GM19099 (cell line): ENCODE results near the gene GTF2B.

Experiments used
- POLR2A ChIP-seq: IDR thresholded peaks from 3 replicates; pipeline ENCODE4 v1.6.1; 2011; ENCODE audit warnings: low read depth; ENCODE audit not compliant: insufficient read length; ENCODE audit errors: extremely low read depth

GTF2B gene, protein sequence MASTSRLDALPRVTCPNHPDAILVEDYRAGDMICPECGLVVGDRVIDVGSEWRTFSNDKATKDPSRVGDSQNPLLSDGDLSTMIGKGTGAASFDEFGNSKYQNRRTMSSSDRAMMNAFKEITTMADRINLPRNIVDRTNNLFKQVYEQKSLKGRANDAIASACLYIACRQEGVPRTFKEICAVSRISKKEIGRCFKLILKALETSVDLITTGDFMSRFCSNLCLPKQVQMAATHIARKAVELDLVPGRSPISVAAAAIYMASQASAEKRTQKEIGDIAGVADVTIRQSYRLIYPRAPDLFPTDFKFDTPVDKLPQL

DNA sequence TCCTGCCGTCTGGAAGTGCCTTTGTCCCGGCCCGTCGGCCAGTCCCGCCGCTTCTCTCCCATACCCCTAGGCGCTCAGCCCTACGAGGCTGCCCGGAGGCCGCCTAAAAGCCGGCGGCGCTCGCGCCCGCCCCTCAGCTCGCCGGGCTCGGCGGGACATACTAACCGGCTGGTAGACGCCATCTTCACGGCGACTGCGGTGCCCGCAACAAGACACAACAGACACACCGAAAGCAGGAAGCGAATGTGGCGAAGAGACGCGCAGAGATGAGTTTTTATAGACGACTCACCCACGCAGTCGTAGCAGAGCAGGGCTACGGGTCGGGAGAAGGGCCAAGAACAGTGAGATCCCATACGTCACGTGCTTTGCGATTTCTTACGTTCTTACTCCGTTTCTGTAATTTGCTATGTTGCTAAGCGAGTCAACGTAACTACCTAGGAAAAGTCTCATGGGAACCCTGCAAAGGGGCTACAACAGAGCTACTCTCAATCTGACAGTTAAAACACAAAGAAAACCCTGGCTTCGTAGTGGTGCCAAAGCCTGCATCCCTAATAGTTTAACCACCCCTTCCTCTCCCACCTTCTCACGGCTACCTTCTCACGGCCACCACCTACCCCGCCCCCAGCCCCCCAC is at the start of gene GTF2B:
TSS of gene GTF2B (minus strand) at position 250 of the 633 bp plus-strand sequence. CDS start at position 182, 68 bp downstream.
- TF ChIP-seq POLR2A = peak; percentile 99

DNA sequence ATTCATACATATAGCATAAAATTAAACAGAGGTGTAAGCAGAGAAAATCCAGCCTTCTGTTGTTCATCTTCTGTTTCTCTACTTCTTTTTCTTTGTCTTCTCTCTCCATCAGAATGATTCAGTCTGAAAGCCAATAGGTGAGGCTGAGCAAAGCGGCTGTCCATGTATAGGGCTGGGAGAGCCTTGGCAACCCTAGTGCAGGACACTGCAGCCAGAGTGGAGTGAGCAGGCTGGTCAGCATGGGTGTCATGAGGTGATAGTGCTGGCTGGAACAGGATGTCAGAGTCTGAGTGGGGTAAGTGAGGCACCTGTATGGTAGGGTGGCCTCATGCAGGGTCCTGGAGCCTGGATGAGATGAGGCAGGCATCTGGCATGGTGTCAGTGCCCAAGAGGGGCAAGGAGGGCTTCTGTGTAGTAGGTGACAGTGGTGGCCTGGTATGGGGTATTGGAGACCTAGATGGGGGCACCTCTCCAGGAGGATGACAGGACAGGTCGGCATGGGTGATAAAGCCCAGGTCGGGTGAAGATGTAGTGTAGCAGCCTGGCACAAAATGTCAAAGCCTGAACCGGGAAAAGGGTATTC is 45.5 kb upstream of the GTF2B start:
- no peak for TF ChIP-seq POLR2A

DNA sequence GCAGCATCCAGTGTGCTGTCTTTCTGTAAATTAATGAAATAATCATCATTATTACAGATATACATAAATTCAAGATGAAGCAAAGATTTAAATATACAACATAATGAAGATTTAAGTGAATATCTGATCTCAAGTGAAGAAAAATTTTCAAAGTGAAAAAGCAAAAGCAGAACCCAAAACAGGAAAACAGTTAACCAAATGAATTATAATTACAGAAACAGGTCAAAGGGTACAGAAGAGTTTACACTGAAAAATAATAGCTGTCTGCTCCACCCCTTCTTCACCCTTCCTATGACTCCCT is 44.8 kb upstream of the GTF2B start:
- TF ChIP-seq POLR2A = no peak

DNA sequence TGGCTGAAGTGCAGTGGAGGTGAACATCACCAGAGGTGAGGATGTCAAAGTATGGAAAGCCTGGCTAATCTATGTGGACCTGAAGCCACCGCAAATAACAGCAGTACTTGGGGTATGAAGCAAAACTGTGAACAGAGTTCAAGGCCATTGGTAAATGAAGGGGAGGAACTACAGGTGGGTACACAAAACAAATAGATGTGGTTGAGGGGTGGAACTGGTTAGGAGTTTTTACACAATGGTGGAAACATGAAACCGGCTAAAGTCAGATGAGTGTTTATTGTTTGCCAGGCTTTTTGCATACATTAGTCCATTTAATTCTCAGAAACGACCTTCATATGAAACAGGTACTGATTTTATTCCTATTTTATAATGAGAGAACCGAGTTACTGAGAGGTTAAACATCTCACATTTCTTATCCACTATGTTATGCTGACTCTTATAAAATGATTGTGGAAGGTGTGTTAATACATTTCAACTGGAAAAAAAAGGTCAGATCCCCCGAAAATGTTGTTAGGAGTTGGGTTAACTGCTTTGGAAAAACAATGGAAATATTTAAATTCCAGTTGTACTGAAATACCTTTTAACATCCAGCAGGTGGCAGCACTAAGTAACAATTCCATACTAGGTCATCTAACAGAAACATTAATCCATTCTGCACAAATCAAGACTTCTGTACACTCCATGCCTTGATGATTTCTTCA is 44.3 kb upstream of the GTF2B start:
- TF ChIP-seq POLR2A = no peak

DNA sequence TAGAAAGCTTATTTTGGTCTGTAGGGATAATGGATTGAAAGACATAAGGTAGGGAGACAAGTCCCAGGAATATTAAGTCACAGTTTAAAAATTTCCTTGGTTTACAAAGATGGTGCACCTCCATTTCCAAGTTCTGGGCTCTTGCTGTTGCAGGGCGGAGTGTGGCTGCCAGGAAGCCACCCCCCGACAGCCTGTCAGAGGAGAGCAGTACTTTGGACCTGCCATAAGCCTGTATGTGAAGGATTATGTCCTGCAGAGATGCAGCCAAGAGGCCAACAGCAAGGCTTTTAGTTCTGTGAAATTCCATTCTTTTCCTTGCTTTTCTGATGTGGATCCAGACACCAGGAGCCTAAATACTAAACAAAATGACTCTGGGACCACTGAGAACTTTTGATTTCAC is 31.9 kb upstream of the GTF2B start:
- TF ChIP-seq POLR2A = no peak

DNA sequence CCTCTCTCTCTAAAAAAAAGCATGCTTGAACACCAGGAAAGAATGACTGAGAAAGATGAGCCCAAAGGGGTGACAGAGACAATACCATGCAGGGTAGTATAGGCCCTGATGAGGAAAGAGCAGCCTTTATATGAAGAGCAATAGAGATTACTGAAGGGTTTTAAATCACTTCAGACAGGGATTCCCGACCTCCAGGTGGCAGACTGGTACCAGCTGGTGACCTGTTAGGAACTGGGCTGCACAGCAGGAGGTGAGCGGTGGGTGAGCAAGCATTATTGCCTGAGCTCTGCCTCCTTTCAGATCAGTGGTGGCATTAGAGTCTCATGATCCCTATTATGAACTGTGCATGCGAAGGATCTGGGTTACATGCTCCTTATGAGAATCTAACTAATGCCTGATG is 30.8 kb upstream of the GTF2B start:
- no peak for TF ChIP-seq POLR2A

DNA sequence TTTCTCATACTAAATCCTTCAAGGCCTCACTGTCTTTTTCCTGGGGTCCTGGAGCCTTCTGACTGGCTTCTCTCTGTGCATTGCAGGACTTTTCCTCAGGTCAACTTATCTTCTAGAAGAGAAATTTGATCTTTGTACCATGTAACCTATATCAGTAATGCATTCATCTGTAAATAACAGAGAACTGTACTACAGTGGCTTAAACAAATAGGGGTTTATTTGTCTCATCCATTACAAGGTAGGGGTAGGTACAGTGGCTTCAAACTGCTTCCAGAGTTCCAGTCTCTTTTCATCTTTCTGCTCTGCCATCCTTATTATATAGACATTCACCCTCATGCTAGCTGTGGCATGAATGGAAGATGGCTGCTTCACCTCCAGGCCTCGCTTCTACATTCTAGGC is 29.5 kb upstream of the GTF2B start:
- no peak for TF ChIP-seq POLR2A

DNA sequence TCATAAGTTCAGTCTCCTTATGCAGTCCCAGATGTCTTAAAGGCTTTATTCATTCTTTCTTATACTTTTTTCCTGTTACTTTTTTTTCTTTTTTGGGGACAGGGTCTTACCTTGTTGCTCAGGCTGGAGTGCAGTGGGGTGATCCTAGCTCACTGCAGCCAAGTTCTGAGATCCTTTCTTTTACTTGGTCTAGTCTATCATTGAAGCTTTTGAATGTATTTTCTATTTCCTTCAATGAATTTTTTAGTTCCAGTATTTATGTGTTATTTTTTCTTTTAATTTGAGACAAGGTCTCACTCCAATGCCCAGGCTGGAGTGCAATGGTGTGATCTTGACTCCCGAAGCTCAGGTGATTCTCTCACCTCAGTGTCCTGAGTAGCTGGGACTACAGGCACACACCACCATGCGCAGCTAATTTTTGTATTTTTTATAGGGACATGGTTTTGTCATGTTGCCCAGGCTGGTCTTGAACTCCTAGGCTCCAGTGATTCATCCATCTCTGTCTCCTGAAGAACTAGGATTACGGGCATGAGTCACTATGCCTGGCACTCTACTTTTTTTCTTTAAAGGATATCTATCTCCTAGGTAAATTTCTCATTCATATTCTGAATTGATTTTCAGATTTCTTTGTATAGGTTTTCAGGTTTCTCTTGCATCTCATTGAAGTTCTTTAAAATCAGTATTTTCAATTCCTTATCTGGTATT is 26.1 kb upstream of the GTF2B start:
- TF ChIP-seq POLR2A = no peak

DNA sequence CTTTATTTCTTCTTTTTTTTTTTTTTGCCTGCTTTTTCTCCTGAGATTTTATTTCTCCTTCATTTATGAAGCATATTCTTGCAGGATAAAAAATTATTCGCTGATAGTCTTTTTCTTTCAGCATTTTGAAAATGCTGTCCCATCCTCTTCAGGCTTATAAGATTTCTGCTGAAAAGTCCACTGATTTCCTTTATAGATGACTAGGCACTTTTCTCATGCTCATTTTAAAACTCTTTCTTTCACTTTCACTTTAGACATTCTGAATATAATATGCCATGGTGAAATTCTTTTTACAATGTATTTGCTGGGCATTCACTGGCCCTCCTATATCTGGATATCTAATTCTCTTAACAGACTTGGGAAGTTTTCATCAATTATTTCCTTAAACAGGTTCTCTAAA is 25.5 kb upstream of the GTF2B start:
- TF ChIP-seq POLR2A = no peak

DNA sequence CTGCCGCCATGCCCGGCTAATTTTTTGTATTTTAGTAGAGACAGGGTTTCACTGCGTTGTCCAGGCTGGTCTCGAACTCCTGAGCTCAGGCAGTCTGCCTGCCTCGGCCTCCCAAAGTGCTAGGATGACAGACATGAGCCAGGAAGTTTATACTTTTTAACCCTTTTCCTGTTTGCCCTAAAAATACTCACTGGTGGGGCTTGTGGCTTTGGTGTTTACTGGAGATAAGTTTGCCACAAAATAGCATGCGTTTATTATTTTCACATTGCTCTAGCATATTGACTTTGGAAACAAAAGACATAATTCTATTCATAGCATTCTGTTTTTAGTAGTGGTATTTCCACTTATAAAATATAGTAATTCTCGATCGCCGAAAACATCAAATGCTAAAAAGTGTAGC is 19.8 kb upstream of the GTF2B start:
- TF ChIP-seq POLR2A = no peak

DNA sequence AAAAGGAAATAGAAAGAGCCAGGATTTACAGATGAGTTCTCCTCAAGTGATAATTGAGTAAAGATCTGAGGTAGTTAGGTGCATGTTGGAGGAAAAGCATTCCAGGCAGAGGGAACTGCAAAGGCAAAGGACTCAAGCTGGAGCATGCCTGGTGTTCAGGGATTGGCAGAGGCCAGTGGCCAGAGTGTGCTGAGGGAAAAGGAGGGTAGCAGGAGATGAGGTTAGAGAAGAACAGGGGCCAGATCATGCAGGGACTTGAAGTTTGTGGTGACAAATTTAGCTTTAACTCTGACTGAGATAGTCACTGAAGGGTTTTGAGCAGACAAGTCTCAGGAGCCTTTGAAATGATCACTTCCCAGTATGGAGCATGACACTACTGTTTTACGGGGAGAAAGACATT is 19.0 kb upstream of the GTF2B start:
- no peak for TF ChIP-seq POLR2A

DNA sequence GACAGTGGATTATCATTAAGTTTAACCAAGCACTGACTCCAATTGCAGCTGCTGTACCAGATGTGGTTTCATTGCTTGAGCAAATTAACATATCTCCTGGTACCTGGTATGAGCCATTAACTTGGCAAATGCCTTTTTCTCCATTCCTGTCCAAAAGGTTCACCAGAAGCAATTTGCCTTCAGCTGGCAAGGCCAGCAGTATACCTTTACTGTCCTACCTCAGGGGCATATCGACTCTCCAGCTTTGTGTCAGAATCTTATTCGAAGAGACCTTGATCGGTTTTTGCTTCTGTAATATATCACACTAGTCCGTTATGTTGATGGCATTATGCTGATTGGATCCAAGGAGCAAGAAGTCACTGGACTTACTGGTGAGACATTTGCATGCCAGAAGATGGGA is 9.5 kb upstream of the GTF2B start:
- no peak for TF ChIP-seq POLR2A

DNA sequence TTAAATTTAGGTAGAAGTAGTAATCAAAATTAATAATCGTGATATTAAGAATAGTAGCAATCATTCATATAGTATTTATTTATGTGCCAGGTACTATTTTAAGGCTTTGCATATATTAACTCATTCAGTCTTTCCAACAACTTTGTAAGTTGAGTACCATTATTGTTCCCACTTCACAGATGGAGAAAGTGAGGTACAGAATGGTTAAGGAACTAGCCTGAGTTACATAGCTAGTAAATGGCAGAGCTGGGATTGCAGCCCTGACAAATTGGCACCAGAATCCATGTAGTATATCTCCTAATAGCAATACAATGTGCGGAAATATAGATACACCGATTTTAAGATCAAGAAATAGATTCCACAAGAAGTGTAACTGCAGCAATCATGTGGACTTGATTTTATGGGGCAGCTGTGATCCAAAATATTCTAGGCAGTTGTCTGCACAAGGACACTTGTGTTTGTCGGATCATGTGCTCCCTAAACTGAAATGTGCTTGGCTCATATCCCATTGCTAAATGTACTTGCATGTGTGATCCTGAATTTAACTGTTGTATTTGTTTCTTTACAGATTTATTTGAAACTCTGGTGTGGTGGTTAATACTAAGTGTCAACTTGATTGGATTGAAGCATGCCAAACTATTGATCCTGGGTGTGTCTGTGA is 5.8 kb upstream of the GTF2B start:
- no peak for TF ChIP-seq POLR2A

DNA sequence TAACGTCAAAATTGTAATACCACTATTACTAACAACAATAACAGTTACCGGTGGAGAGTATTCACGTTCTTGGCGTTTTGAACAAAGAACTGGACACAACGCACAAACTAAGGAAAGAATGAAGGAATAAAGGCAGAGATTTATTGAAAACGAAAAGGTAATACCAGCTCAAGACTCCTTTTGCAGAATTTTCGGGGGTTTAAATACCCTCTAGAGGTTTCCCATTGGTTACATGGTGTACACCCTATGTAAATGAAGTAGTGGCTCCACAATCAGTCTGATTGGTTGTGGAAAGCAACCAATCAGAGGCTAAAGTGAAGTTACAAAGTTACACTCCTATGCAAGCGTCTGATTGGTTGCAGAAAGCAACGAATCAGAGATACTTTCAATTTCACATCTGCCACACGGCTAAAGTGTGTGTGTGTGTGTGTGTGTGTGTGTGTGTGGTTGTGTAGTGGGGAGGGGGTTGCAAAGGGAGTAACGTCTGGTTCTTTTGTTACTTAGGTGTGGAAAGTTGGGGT is 1.1 kb upstream of the GTF2B start:
- no peak for TF ChIP-seq POLR2A
